Measurements from ENCODE around the gene ACTL10.

DNA sequence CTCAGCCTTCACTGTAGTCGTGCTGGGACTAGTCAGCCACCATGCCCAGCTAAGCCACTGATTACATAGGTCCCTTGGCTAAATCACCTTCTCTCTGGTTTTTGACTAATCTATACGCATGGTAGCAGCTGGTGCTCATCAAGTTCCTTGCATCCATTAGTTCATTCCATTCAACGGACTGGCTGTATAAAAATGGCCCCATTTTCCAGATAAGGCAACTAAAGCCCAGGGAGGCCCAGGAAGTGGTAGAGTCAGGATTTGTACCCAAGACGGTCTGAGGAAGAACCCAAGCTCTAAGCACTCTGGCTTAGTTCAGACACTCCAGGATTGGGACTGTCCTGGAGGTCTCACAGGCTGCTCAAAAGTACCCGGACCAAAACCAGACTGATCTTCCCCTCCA is 14.5 kb downstream of the ACTL10 start:
- TF ChIP-seq, protein P1, sequence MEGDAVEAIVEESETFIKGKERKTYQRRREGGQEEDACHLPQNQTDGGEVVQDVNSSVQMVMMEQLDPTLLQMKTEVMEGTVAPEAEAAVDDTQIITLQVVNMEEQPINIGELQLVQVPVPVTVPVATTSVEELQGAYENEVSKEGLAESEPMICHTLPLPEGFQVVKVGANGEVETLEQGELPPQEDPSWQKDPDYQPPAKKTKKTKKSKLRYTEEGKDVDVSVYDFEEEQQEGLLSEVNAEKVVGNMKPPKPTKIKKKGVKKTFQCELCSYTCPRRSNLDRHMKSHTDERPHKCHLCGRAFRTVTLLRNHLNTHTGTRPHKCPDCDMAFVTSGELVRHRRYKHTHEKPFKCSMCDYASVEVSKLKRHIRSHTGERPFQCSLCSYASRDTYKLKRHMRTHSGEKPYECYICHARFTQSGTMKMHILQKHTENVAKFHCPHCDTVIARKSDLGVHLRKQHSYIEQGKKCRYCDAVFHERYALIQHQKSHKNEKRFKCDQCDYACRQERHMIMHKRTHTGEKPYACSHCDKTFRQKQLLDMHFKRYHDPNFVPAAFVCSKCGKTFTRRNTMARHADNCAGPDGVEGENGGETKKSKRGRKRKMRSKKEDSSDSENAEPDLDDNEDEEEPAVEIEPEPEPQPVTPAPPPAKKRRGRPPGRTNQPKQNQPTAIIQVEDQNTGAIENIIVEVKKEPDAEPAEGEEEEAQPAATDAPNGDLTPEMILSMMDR (IDR thresholded peaks at IDR 0.05): no peak
- no peak for TF ChIP-seq POLR2A (IDR thresholded peaks at IDR 0.05)
